NCI-H526 (cell line): ENCODE data around the gene FOSL1.
"Not testable (repeated sequence)": the region's sequence is repeated elsewhere in the genome, so short reads cannot be mapped to it uniquely, and the experiment has no call there.

Experiments used
- DNase-seq, 2 experiments: peaks; one replicate each; lab custom pipeline; 2025; lab: John Stamatoyannopoulos, UW

The FOSL1 gene

DNA sequence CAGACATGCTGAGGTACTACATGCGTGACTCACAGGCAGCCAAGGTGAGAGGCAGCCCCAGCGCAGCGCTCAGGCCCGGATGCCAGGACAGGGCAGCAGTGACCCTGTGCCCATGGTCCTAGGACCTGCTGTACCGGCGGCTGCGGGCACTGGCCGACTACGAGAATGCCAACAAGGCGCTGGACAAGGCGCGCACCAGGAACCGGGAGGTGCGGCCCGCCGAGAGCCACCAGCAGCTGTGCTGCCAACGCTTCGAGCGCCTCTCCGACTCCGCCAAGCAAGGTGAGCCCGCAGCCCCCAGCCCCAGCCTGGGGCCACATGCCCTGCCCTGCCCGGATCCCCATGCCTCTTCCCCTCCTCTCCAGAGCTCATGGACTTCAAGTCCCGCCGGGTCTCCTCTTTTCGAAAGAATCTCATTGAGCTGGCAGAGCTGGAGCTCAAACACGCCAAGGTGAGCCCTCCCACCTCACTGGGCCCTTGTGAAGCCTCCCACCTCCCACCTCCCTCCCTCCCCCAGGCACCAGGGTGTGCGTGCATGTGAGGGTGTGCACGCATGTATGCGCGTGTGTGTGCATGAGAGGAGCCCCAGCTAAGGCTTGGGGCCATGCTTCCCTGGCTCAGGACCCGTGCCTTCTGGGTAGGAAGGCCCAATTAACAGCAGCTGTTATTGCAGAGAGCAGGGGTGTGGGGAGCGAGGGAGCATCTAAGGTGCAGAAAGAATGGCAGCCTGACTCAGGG lies 47.5 kb downstream of the FOSL1 start:
- DNase-seq, result no peak

DNA sequence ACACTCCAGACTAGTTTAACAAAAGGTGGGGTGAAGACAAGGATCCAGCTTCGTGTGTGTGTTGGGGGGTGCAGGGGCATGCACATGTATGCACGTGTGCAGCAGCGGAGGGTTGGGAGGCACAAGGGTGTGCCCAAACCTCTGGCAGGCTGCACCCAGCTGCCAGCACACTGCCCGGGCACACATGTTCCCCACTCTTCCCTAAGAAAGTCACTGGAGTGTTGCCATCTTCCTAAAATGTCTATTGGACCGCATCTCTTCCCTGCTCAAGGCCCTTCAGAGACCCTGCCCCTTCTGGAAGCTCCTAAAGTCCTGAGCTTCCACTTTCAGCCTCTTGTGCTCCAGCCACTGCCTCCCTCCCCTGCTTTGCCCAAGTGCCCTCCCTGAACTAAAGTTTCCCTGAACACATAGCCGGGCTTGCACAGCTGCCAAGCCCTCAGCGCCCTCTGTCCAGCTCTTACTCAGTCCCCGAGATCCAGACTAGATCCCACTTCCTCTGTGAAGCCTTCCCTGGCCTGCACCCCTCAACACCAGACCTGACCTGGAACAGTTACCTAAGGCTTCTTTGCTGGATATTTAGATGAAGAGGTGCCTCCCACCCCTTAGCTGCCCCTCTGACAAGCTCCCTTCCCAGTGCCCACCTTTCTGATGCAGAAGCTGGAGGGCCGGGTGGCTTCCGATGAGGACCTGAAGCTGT lies 48.2 kb downstream of the FOSL1 start:
- no peak for DNase-seq

DNA sequence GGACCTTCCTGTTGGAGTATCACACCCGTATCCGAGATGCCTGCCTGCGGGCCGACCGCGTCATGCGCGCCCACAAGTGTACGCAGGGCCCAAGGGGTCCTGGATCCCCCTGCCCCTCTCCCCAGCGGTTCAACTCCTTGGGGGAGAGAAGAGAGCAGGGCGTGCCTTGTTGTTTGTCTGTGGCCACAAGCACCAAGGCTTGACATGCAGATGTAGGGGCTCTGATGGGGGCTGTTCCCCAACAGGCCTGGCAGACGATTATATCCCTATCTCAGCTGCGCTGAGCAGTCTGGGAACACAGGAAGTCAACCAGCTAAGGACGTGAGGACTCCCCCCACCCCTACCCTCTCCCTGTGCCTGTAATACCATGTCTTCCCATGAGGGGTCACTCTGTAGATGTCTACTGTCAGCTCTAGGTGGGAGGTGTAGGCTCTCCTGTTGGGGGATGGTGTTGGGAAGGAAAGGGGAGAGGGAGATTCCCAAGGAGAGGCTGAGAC lies 49.1 kb downstream of the FOSL1 start:
- peak; percentile 50 to 73 for DNase-seq

DNA sequence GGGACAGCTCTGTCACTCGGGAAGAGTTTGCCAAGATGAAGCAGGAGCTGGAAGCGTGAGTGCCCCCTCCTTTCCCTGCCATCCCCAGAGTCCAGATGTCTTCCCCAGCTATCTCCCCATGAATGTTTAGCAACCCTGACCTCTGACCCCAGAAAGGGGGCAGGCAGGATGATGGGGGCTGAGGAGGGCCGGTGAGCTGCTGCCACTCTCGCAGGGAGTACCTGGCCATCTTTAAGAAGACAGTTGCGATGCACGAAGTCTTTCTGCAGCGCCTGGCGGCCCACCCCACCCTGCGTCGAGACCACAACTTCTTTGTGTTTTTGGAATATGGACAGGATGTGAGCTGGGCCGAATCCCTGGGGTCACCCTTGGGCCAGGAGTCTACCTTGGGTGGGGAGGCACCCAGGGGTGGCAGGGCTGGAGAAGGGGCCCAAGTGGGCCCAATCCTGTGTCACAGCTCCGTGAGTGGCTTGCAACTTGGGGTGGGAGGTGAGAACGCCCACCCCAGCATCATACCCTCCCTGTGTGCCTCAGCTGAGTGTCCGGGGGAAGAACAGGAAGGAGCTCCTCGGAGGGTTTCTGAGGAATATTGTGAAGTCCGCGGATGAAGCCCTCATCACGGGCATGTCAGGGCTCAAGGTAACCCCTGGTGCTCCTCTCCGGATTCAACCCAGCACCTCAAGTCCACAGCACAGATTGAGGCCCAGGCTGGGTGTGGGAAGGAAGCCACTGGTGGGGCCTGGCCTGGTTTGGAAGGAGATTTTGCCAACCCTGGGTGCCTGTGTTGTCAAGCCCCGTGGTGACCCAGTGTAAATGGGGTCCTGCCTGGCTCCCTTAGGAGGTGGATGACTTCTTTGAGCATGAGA lies 49.7 kb downstream of the FOSL1 start:
- no peak for DNase-seq

DNA sequence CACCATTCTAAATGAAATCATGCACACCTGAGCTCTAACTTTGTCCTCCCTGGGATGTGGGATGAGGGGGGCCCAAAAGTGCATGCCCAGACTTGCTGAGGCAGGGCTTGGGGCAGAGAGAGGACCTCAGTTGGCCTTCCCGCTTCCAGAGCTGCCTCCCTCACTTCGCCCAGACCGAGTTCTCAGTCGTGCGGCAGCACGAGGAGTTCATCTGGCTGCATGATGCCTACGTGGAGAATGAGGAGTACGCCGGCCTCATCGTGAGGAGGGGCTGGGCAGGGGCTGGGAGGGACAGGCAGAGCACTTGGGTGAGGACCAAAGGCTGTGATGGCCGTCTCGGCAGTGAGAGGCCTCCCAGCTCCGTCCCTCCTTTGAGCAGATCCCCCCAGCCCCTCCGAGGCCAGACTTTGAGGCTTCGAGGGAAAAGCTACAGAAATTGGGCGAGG lies 50.4 kb downstream of the FOSL1 start:
- no peak for DNase-seq

DNA sequence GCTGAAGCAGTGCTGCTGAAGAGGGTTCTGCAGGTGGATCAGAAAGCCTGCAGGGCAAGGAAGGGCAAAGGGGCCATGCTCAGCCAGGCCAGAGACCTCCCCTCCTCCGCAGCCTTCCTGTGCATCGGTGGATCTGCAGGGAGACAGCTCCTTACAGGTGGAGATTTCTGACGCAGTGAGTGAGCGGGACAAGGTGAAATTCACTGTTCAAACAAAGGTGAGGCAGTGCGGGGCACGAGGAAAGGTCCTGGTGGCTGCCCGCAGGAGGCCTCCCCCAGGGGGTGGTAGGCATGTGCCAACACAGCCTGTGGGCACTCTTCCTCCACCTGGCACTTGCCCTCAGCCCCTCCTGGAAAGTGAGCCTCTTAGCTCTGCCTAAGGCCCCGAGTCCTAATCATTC lies 50.8 kb downstream of the FOSL1 start:
- DNase-seq, result no peak

DNA sequence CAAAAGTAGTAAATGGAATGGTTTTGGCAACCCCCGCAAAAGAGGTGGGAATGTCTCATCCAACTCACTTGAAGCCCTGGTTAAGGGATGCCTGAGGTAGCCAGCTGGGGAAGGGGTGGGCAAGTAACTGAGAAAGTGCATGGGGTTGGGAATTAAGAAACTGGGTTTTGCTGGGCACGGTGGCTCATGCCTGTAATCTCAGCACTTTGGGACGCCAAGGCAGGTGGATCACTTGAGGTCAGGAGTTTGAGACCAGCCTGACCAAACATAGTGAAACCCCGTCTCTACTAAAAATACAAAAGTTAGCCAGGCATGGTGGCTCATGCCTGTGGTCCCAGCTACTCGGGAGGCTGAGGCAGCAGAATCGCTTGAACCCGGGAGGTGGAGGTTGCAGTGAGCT lies 51.5 kb downstream of the FOSL1 start:
- DNase-seq, result not testable (repeated sequence)

DNA sequence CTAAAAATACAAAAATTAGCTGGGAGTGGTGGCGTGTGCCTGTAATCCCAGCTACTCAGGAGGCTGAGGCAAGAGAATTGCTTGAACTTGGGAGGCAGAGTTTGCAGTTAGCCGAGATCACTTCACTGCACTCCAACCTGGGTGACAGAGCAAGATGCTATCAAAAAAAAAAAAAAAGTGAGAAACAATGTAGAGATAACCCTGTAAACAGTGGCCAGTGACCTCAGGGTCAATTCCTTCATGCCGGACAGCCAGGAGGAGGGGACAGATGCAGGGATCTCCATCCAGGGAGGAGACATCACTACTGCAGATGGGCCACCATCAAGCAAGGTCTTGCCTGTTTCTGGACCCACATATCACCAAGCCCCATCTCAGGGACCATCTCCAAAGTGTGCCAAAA lies 52.4 kb downstream of the FOSL1 start:
- DNase-seq, result no peak

DNA sequence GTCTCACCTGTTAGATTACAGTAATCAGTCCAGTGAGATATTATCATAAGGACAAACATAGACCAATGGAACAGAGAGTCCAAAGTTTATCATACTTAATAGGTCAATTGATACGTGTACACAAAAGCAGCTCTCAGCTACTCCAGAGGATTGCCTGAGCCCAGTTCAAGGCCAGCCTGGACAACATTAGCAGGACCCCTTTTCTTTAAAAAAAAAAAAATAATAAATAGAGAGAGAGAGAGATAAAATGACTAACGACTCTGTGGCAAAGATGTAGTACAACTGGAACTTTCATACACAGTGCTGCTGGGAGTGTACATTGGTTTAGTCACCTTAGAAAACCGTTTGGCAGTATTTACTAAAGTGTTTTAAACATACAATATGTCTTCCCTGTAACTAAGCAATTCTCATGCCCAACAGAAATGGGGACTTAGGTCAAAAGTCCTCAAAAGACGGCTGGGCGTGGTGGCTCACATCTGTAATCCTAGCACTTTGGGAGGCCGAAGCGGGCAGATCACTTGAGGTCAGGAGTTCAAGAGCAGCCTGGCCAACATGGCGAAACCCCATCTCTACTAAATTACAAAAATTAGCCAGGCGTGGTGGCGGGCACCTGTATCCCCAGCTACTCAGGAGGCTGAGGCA lies 55.8 kb downstream of the FOSL1 start:
- DNase-seq, result no peak

DNA sequence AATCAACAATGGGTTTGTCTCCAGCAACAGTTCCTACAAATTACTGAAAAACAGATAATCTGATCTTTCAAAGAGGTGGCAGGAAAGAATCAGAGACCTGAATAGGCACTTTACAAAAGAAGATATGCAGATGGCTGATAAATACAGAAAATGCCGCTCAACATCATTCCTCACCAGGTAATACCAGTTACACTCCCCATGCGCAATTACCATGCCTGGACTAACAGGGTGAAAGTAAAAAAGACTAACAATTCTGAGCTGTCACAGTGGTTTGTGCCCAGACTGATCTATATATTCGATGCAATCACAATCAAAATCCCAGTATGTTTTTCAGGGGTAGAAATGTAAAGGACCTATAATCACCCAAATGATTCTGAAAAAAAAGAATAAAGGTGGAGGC lies 56.4 kb downstream of the FOSL1 start:
- no peak for DNase-seq

DNA sequence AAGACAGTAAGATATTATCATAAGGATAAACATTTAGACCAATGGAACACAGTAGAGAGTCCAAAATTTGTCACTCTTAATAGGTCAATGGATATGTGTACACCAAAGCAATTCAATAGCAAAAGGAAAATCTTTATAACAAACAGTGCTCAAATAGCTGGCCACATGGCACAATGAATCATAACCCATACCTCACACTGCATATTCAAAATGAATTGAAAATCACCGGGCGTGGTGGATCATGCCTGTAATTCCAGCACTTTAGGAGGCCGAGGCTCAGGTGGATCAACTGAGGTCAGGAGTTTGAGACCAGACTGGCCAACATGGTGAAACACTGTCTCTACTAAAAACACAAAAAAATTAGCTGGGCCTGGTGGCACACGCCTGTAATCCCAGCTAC lies 58.0 kb downstream of the FOSL1 start:
- no peak for DNase-seq
